Gastroesophageal sphincter (tissue), 3 donors: Measurements from ENCODE around the gene KIF20B.

Experiments used
- POLR2A ChIP-seq, 2 donors: fragments of 450-650 bp; IDR thresholded peaks; one replicate each; pipeline ENCODE4 v1.6.1; 2017; ENCODE audit warnings: antibody characterized with exemption in 2 of 2, mild to moderate bottlenecking in 2 of 2, moderate library complexity in 1 of 2
- POLR2AphosphoS5 ChIP-seq: sonication (generic); formaldehyde crosslinking; IDR thresholded peaks from one replicate; pipeline ENCODE4 v1.6.1; 2017; ENCODE audit warnings: antibody characterized with exemption
- TF ChIP-seq, protein P1 (sequence below), 4 experiments: fragments of 200-600 bp in 2 of 4; fragments of 450-650 bp in 2 of 4; sonication (generic) in 1 of 4; IDR thresholded peaks; one replicate each; pipeline ENCODE4 v1.5.1; 2017 to 2019; ENCODE audit warnings: antibody characterized with exemption in 4 of 4, mild to moderate bottlenecking in 2 of 4, moderate library complexity in 2 of 4

DNA sequence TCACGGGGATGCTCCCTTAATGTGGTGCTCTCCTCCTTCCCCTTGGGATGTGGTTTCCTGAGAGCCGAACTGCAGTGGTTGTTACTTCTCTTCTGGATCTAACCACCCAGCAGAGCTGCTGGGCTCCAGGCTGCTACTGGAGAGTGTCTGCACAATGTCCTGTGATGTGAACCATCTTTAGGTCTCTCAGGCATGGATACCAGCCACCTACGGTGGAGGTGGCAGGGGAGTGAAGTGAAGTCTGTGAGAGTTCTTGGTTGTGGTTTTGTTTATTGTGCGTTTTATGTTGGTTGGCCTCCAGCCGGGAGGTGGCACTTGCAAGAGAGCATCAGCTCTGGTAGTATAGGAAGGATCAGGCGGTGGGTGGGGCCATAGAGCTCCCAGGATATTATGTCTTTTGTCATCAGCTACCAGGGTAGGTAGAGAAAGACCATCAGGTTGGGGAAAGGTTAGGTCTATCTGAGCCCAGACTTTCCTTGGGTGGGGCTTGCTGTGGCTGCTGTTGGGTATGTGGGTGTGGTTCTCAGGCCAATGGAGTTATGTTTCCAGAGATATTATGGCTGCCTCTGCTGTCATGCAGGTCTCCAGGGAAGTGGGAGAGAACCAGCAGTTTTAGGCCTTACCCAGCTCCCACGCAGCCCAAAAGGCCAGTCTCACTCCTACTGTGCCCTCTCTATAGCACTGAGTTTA is 87.9 kb downstream of the KIF20B start:
- TF ChIP-seq, protein P1, sequence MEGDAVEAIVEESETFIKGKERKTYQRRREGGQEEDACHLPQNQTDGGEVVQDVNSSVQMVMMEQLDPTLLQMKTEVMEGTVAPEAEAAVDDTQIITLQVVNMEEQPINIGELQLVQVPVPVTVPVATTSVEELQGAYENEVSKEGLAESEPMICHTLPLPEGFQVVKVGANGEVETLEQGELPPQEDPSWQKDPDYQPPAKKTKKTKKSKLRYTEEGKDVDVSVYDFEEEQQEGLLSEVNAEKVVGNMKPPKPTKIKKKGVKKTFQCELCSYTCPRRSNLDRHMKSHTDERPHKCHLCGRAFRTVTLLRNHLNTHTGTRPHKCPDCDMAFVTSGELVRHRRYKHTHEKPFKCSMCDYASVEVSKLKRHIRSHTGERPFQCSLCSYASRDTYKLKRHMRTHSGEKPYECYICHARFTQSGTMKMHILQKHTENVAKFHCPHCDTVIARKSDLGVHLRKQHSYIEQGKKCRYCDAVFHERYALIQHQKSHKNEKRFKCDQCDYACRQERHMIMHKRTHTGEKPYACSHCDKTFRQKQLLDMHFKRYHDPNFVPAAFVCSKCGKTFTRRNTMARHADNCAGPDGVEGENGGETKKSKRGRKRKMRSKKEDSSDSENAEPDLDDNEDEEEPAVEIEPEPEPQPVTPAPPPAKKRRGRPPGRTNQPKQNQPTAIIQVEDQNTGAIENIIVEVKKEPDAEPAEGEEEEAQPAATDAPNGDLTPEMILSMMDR (IDR thresholded peaks at IDR 0.05) = no peak
- TF ChIP-seq POLR2A (IDR thresholded peaks at IDR 0.05) = no peak
- TF ChIP-seq POLR2AphosphoS5 = no peak
